GM19099 (cell line): ENCODE measurements around the gene RGPD3.

Experiments used
- POLR2A ChIP-seq: IDR thresholded peaks from 3 replicates; pipeline ENCODE4 v1.6.1; 2011; ENCODE audit warnings: low read depth; ENCODE audit not compliant: insufficient read length; ENCODE audit errors: extremely low read depth

The RGPD3 gene

GRCh38 chr2:106342831-106343251 lies 125.4 kb downstream of the RGPD3 start:
- no peak for TF ChIP-seq POLR2A

DNA sequence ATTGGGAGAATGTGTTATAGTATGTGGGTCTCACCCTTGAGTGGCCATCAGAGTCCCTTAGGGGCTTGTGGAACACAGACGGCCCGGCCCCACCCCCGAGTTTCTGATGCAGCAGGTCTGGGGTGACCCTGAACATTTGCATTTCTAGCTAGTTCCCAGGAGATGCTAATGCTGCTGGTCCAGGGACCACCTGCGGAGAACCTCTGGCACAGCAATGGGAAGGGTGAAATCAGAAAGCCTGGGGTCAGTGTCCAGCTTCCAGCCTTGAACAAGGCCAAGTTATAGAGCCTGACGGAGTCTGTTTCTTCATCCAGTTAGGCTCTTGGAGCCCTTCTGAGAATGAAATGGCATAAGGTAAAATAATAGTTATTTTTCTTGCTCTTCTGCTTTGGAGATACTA lies 126.5 kb downstream of the RGPD3 start:
- TF ChIP-seq POLR2A = no peak
